Neural cell (in vitro differentiated cells): ENCODE results near the gene TBC1D16.

ENCODE experiments used
- CTCF ChIP-seq: fragments of 450-650 bp; IDR thresholded peaks from 2 replicates; pipeline ENCODE4 v1.5.1; 2014; ENCODE audit warnings: antibody characterized with exemption, mild to moderate bottlenecking, moderate library complexity; ENCODE audit not compliant: poor library complexity, severe bottlenecking
- EP300 ChIP-seq: fragments of 450-650 bp; conservative IDR thresholded peaks from 2 replicates; pipeline ENCODE4 v1.6.1; 2014; ENCODE audit warnings: antibody characterized with exemption, mild to moderate bottlenecking, moderate library complexity; ENCODE audit not compliant: poor library complexity, severe bottlenecking
- EZH2 ChIP-seq: fragments of 200-600, 300-800 bp; shearing (Covaris generic), sonication (generic); IDR thresholded peaks from 2 replicates; pipeline ENCODE4 v1.6.1; 2014; ENCODE audit warnings: antibody characterized with exemption, low read length, borderline replicate concordance, mild to moderate bottlenecking; ENCODE audit not compliant: insufficient read depth, poor library complexity, severe bottlenecking
- POLR2AphosphoS5 ChIP-seq: IDR thresholded peaks from 2 replicates; pipeline ENCODE4 v1.6.1; 2012
- REST ChIP-seq: IDR thresholded peaks from 2 replicates; pipeline ENCODE4 v1.6.1; 2012; ENCODE audit warnings: borderline replicate concordance

GRCh38 chr17:79916506-79916905 lies 119.2 kb downstream of the TBC1D16 start:
- TF ChIP-seq CTCF (no peak), EP300 (no peak), POLR2AphosphoS5 (no peak), EZH2 (no peak), REST (no peak)
